Measurements from ENCODE around the gene TRIO.
A peak's percentile ranks its signal among the peaks of the same experiment; 100 is the strongest.

The TRIO gene

DNA sequence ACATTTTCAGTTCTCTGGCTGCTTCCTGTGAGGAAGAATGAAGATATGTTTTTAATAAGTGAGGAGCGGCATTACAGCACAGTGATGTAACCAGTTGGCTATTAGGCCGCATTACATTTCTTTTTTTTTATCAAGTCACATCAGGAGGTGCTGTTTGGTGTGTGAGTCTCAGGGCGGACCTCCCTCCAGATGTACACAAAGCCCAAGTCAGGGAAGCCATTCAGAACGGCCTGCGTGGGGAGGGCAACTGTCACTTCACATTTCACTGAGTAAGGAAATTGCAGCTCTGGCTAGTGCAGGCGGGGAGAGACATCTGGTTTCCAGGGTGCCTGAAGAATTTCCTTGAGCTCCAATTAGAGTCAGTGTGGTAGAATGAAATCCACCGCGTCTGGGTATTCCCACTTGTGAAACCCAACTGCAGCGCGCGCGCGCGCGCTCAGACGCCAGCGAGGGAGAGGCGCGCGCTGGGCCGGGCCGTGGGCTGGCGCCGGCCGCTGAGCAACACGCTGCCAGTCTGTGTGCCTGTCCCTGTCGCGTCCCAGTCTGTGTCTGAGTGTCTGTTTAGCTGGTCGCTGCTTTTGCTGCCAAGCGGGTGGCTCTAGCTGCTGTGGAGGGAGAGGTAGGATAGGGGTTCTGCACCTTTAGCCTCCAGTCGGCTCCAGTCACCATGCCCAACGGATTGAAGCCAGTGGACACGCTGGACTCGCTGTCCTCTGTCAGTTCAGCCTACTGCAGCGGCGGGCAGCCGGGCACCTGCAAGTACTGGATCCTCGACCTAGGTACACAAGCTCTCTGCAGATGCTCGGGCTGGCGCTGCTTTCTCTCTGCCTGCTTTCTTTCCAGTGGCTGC lies 297.7 kb downstream of the TRIO start:
- Histone ChIP-seq H3K36me3 (ENCODE audit: control insufficient read depth, insufficient read depth, low read length) (no peaks in the 10 kb centered on the region), H3K9ac (no peak overlapping the region), H3K27ac (peak overlapping the region; percentile 64), H3K9me3 (ENCODE audit: control insufficient read depth, low read length) (no peaks in the 10 kb centered on the region), H3K4me1 (peaks cover 19% of the 10 kb centered on the region), H2AFZ (peak overlapping the region; percentile 79), H3K79me2 (peaks cover 9% of the 10 kb centered on the region), H3K4me2 (ENCODE audit: low read length) (no peak overlapping the region), H3K27me3 (ENCODE audit: control insufficient read depth, insufficient read depth, low read length) (no peaks in the 10 kb centered on the region), H3K4me3 (ENCODE audit: low read depth, low read length) (no peak overlapping the region)
- TF ChIP-seq, protein P1, sequence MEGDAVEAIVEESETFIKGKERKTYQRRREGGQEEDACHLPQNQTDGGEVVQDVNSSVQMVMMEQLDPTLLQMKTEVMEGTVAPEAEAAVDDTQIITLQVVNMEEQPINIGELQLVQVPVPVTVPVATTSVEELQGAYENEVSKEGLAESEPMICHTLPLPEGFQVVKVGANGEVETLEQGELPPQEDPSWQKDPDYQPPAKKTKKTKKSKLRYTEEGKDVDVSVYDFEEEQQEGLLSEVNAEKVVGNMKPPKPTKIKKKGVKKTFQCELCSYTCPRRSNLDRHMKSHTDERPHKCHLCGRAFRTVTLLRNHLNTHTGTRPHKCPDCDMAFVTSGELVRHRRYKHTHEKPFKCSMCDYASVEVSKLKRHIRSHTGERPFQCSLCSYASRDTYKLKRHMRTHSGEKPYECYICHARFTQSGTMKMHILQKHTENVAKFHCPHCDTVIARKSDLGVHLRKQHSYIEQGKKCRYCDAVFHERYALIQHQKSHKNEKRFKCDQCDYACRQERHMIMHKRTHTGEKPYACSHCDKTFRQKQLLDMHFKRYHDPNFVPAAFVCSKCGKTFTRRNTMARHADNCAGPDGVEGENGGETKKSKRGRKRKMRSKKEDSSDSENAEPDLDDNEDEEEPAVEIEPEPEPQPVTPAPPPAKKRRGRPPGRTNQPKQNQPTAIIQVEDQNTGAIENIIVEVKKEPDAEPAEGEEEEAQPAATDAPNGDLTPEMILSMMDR (IDR thresholded peaks at IDR 0.05): no peak

DNA sequence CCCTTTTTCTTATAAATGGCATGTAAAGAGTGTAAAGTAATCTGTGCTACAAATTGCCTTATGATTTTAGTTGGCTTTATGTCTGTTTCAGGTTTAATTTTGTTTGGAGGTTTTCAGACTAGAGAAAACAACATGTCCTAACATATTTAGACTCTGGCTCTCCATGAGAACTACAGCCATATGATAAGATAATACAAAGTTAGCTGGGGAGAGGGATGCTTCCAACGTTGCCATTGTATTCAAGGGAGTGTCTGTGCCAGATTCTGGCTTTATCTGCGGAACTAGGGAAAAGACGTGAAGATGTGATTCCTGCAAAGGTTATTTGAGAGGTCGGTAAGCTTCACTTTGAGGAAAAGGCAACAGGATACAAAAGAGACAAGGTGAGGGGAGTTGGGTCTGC lies 298.5 kb downstream of the TRIO start:
- Histone ChIP-seq H3K27me3 (ENCODE audit: control insufficient read depth, insufficient read depth, low read length) (no peaks in the 10 kb centered on the region), H3K9ac (no peak overlapping the region), H3K4me1 (peaks cover 26% of the 10 kb centered on the region), H3K9me3 (ENCODE audit: control insufficient read depth, low read length) (no peaks in the 10 kb centered on the region), H3K27ac (peak overlapping the region; percentile 64), H2AFZ (peak overlapping the region; percentile 14), H3K79me2 (peaks cover 8% of the 10 kb centered on the region), H3K36me3 (ENCODE audit: control insufficient read depth, insufficient read depth, low read length) (no peaks in the 10 kb centered on the region), H3K4me3 (ENCODE audit: low read depth, low read length) (no peak overlapping the region), H3K4me2 (ENCODE audit: low read length) (no peak overlapping the region)
- TF ChIP-seq, protein P1 (IDR thresholded peaks at IDR 0.05): no peak

DNA sequence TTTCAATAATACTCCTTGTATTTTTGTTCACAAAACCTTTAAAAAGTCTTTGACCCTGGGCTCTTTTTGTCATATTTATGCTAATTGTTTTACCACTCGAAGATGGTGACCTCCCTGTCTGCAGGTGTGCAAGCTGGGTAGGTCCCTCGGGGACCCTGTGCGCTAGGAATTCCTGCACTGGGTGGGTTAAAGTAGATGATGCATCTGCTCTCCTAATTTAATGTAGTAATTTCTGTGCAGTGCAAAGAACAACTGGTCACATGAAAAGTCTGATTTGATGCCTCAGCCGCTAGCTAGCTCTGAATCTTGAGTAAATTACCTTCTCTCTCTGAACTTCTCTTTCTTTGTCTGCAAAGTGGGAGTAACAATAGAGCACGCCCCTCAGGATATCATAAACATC lies 299.4 kb downstream of the TRIO start:
- TF ChIP-seq, protein P1 (IDR thresholded peaks at IDR 0.05): no peak
- H3K4me2 ChIP-seq (ENCODE audit: low read length): no peak overlapping the region
- no peak overlapping the region for H3K27ac ChIP-seq
- H3K36me3 ChIP-seq (ENCODE audit: control insufficient read depth, insufficient read depth, low read length): no peaks in the 10 kb centered on the region
- no peak overlapping the region for H3K9ac ChIP-seq
- H3K79me2 ChIP-seq: peaks cover 8% of the 10 kb centered on the region
- no peaks in the 10 kb centered on the region for H3K9me3 ChIP-seq (ENCODE audit: control insufficient read depth, low read length)
- H3K4me3 ChIP-seq (ENCODE audit: low read depth, low read length): no peak overlapping the region
- no peak overlapping the region for H2AFZ ChIP-seq
- H3K27me3 ChIP-seq (ENCODE audit: control insufficient read depth, insufficient read depth, low read length): no peaks in the 10 kb centered on the region
- H3K4me1 ChIP-seq: peaks cover 27% of the 10 kb centered on the region

DNA sequence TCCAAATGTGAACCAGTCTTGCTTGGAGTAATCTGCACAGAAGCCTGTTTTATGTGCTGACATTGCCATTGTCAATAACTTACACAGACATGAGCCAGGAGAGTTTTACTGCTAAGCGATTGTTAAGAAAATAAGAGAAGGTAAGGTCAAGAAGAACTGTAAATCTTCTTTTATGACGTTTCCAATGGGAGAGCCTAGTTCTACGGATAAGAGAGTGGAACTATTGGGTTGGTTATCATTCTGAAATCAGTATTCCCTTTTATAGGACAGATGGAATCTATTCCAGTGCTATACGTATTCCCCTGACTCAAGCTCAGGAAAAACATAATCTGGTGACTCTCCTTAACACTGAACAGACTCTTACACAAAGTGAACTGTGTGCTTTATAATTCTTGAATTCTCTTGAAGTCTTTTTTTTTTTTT lies 300.5 kb downstream of the TRIO start:
- Histone ChIP-seq H3K9me3 (ENCODE audit: control insufficient read depth, low read length) (no peaks in the 10 kb centered on the region), H3K9ac (no peak overlapping the region), H3K4me1 (peaks cover 37% of the 10 kb centered on the region), H3K4me2 (ENCODE audit: low read length) (no peak overlapping the region), H2AFZ (no peak overlapping the region), H3K36me3 (ENCODE audit: control insufficient read depth, insufficient read depth, low read length) (no peaks in the 10 kb centered on the region), H3K27me3 (ENCODE audit: control insufficient read depth, insufficient read depth, low read length) (no peaks in the 10 kb centered on the region), H3K79me2 (peaks cover 8% of the 10 kb centered on the region), H3K27ac (no peak overlapping the region), H3K4me3 (ENCODE audit: low read depth, low read length) (no peak overlapping the region)
- TF ChIP-seq, protein P1 (IDR thresholded peaks at IDR 0.05): no peak

DNA sequence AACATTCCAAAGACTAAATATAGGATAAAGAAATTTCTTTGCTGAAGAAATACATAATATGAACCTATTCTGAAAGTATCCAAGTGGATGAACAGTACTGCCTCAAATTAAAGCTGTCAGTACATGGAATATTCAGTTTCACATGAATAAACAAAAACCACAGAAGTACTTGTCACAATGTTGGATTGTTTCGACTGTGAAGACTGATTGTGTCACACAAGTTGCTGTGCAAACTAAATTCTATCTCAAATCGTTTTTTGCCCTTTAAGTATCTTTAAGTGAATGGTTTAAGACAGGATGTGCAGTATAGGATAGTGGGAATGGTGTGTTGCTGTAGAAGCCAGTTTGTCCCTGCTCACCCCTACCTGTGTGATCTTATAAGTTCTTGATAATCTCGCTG lies 301.0 kb downstream of the TRIO start:
- TF ChIP-seq, protein P1 (IDR thresholded peaks at IDR 0.05): no peak
- H3K27ac ChIP-seq: peak overlapping the region; percentile 6
- peaks cover 8% of the 10 kb centered on the region for H3K79me2 ChIP-seq
- H3K27me3 ChIP-seq (ENCODE audit: control insufficient read depth, insufficient read depth, low read length): no peaks in the 10 kb centered on the region
- H3K36me3 ChIP-seq (ENCODE audit: control insufficient read depth, insufficient read depth, low read length): no peaks in the 10 kb centered on the region
- H3K9ac ChIP-seq: no peak overlapping the region
- H3K9me3 ChIP-seq (ENCODE audit: control insufficient read depth, low read length): no peaks in the 10 kb centered on the region
- H3K4me1 ChIP-seq: peaks cover 42% of the 10 kb centered on the region
- H3K4me2 ChIP-seq (ENCODE audit: low read length): no peak overlapping the region
- H3K4me3 ChIP-seq (ENCODE audit: low read depth, low read length): no peak overlapping the region
- H2AFZ ChIP-seq: no peak overlapping the region
